Bronchial smooth muscle cell (primary cell): ENCODE data around the gene OGT. TPM values are rescaled to one million over a fixed set of nuclear protein-coding genes. Genes with fewer than 3 reads are reported as not detected.

ENCODE experiments used
- total RNA-seq: library from RNA; depleted of rRNA; stranded (reverse); fragments of >200 nt; gene quantifications from 2 replicates; pipeline ENCODE4 v1.2.1, GENCODE V29; 2014

OGT gene
- total RNA-seq: 56.1 and 79.6 TPM in 2 replicates

DNA sequence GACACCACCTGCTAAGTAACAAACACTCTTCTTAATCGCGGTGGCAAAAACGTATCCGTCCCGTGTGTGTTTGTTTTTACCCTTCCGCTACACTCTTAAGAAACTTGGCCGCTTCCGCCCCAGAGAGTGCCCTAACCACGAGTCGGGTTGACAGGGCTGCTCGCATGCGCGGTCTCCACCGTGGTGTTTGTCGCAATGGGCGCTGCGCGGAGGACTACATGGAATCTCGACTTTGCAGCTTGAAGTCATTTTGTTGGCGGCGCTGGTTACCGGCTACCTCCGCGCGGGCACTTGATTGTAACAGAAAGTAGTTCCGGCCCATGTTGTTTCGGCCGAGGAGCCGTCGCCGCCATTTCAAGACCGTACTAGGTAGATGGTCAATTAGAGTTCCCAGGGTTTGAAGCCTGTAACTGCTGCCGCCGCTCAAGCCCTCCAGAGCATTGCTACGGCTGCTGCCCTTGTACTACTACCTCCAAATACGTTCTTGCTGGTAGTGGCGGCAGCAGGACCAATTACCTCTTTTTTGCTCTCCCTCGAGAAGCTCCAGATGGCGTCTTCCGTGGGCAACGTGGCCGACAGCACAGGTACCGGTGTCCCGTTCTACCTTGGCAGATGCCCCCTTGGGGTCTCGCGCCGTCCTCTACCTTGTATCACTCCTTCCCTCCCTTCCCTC, at the start of gene OGT:
Gene OGT, plus strand, starts transcription at position 352 of the 673 bp plus-strand sequence. Its CDS starts 196 bp downstream, at position 548.

DNA sequence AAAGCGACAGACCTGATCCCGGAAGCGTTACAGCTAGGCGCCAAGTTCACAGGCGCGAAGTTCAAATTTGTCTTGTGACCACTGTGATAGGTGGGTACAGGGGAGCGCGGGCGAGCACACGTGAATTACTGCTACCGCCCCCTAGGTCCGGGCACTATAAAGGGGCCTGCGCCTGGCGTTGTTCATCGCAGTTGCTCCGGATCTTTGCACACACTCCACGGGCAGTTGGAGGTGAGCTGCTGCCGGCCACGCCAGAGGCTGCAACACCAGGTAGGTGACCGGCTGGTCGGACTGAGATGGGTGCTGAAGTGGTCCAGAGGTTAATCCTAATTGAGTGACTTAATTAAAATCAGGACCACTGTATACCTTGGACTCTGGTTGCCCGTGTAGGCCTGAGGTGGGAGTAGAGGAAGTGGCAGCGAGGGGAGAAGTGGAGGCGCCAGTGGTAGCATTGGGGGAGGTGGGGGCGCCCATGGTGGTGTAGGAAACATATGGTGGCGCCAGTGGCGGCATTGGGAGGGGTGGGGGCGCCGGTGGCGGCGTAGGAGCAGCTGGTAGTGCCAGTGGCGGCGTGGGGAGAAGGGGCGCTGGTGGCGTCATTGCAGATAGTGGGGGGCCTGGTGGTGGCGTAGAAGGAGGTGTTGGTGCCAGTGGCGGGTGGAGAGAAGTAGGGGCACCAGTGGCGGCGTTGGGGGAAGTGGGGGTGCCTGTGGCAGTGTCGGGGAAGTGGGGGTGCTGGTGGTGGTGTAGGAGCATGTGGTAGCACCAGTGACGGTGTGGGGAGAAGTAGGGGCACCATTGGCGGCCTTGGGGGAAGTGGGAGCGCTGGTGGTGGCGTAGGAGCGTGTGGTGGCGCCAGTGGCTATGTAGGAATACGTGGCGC, 45.6 kb downstream of the OGT start, which contains the start of gene GCNA:
Gene GCNA, plus strand, starts transcription at position 185 of the 883 bp plus-strand sequence. CDS start 2,385 bp downstream, outside the sequence.

DNA sequence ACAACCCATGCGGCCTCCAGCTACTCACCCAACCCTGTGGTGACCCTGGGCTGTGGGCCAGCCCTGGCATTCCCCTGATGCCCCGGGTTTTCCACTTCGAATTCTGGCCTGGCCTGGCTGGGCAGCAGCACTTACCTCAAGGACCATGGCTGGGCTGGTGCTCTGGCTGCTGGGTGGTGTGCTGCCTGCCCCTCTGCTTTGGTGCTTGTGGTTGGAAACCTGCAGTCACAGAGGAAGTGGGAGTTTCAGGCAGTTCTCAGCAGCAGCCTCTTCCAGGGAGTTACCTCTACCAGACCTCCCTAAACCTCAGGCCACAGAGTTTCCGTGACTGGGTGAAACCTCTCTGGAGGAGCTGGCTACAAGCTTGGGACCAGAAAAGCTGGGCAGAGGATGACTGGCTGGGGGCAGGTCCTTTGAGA, 85.4 kb downstream of the OGT start, which contains the start of gene CXCR3:
Gene CXCR3, minus strand, starts transcription at position 209 of the 419 bp plus-strand sequence. Its CDS starts 62 bp downstream, at position 147.

Other genes starting within 250 kb of the OGT start
- gene NONO, start 249.5 kb upstream of the OGT start, total RNA-seq: 383 and 436 TPM in 2 replicates
- gene ITGB1BP2, start 231.4 kb upstream of the OGT start, total RNA-seq: 0.43 and 0.47 TPM in 2 replicates
- 46.5 and 58.0 TPM in 2 replicates for gene TAF1, start 166.7 kb upstream of the OGT start, total RNA-seq
- gene GCNA, start 45.3 kb downstream of the OGT start, total RNA-seq: 1.1 and 2.2 TPM in 2 replicates
- gene CXCR3, start 85.4 kb downstream of the OGT start, total RNA-seq: not detected in 2 replicates
- gene CXorf49, start 185.2 kb downstream of the OGT start, total RNA-seq: not detected in 2 replicates
- gene CXorf49B, start 230.2 kb downstream of the OGT start, total RNA-seq: not detected in 2 replicates